ENCODE results near the gene PLIN1. TPM values are rescaled to one million over a fixed set of nuclear protein-coding genes. Genes with fewer than 3 reads are reported as not detected.

Gene PLIN1
- total RNA-seq, 4 donors from 2014 or later: 465 to 1,383 (median 891) TPM

GRCh38 chr15:89647191-89647851, 31.8 kb downstream of the PLIN1 start:
- ATAC-seq (ENCODE audit: low FRiP score) (peak; percentile 60), DNase-seq (ENCODE audit: low spot score) (peak; percentile 96)
- TF ChIP-seq CTCF (IDR thresholded peaks at IDR 0.05): peak in 1 of 3 donors; percentile 71

GRCh38 chr15:89646416-89647141, 32.6 kb downstream of the PLIN1 start:
- DNase-seq (ENCODE audit: low spot score) (peak; percentile 9), ATAC-seq (ENCODE audit: low FRiP score) (no peak)
- no peak for TF ChIP-seq CTCF (IDR thresholded peaks at IDR 0.05)

DNA sequence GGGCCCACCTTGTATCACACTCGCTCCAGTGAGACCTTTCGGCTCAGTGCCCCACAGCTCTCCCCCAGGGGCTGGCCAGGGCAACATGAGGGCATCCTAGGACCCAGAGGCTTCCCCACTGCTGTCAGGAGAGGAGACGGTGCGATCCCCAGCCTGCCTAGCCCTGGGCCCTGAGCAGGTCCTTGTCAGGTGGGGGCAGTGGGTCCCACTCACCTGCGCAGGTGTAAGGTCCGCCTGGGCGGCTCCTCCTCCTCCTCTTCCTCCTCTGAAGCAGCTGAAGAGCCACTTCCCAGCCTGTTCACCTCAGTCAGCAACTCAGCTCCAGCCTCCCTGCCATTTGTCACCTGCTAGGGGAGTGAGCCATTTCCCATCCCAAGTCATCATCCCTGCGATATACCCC, 33.5 kb downstream of the PLIN1 start:
- DNase-seq (ENCODE audit: low spot score) (peak; percentile 1), ATAC-seq (ENCODE audit: low FRiP score) (no peak)
- TF ChIP-seq CTCF (IDR thresholded peaks at IDR 0.05): no peak

GRCh38 chr15:89642106-89642505, 37.1 kb downstream of the PLIN1 start:
- ATAC-seq (ENCODE audit: low FRiP score): no peak
- no peak for TF ChIP-seq CTCF (IDR thresholded peaks at IDR 0.05)

GRCh38 chr15:89641053-89641452, 38.1 kb downstream of the PLIN1 start:
- DNase-seq (ENCODE audit: low spot score): no peak
- no peak for ATAC-seq (ENCODE audit: low FRiP score)
- TF ChIP-seq CTCF (IDR thresholded peaks at IDR 0.05): no peak

More at GRCh38 chr15:89642106-89642505, 37.1 kb downstream of the PLIN1 start:
- DNase-seq (ENCODE audit: low spot score): no peak

DNA sequence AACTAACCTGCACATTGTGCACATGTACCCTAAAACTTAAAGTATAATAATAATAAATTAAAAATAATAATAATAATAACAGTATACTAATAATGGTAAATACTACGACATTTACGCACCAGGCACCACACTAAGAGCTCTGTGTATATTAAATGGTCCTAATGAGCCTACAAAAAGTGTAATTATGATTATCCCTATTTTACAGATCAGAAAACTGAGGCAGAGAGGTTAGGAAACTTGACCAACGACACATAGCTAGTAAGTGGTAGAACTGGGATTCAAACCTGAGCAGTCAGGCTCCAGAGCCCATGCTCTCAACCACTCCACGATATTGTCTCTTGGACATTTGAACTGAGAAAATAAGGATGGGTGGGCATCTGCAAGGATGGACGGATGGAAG, 38.9 kb downstream of the PLIN1 start:
- no peak for ATAC-seq (ENCODE audit: low FRiP score)

More for the DNA sequence above, 38.9 kb downstream of the PLIN1 start:
- DNase-seq (ENCODE audit: low spot score): no peak
- TF ChIP-seq CTCF (IDR thresholded peaks at IDR 0.05): no peak

Data from omental fat pad (tissue), 4 donors.